HL-60 (cell line): ENCODE data around the gene CYTH4.
A peak's percentile ranks its signal among the peaks of the same experiment; 100 is the strongest.

Source experiments
- DNase-seq, 2 experiments: peaks; one replicate each; pipeline ENCODE4 v3.0.0-alpha.2; 2010 to 2020; ENCODE audit warnings: low read depth in 1 of 2, low spot score in 1 of 2
- H3K27ac ChIP-seq: fragments of 250-450 bp; sonication (Bioruptor Pico); replicated peaks from 2 replicates; pipeline ENCODE4 v1.5.1; 2020; ENCODE audit warnings: mild to moderate bottlenecking, moderate library complexity
- H3K27me3 ChIP-seq: fragments of 250-450 bp; sonication (Bioruptor Pico); 2 replicates; pipeline ENCODE4 v1.5.1; 2021; ENCODE audit warnings: mild to moderate bottlenecking, moderate library complexity; ENCODE audit not compliant: insufficient read depth, poor library complexity, severe bottlenecking
- H3K4me3 ChIP-seq: replicated peaks from 2 replicates; pipeline ENCODE4 v1.5.1; 2011; ENCODE audit warnings: mild to moderate bottlenecking, control low read depth, low read length; ENCODE audit not compliant: insufficient read depth
- GABPA ChIP-seq: IDR thresholded peaks from 2 replicates; pipeline ENCODE4 v1.6.1; 2012; ENCODE audit warnings: low read depth
- POLR2AphosphoS5 ChIP-seq: IDR thresholded peaks from 2 replicates; pipeline ENCODE4 v1.6.1; 2012; ENCODE audit warnings: low read depth
- SPI1 ChIP-seq: IDR thresholded peaks from 2 replicates; pipeline ENCODE4 v1.6.1; 2012; ENCODE audit warnings: low read depth, mild to moderate bottlenecking, borderline replicate concordance
- TF ChIP-seq, protein P1 (sequence below): IDR thresholded peaks from 2 replicates; pipeline ENCODE4 v1.6.1; 2012; ENCODE audit warnings: low read depth; ENCODE audit not compliant: insufficient replicate concordance
- TF ChIP-seq, protein P2 (sequence below): IDR thresholded peaks from one replicate; pipeline ENCODE4 v1.5.1; 2011; ENCODE audit warnings: low read length, control low read depth, inconsistent platforms; ENCODE audit not compliant: insufficient read depth

The CYTH4 gene

DNA sequence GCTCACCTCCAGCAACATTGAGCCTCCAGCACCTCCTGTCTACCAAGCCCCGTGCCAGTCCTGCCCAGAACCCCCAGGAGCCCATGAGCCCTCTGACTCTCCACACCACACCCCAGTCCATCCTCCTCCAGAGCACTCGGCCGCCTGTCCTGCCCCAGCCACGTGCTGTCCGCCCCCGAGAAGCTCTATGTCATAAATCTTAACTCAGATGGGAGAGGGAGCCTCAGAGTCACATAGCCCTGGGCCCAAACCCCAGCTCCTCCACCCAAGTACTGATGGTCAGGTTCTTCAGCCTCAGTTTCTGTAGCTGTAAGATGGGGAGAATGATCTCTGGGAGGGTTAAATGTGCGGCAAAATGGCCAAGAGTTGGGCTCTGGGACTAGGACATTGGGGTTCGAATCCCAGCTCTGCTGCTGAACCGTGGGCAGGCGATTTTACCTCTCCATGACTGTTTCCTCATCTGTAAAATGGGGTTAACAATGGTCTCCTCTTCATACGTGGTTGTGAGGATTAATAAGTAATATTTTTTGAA is 27.8 kb downstream of the CYTH4 start:
- H3K27me3 ChIP-seq, result no peaks in the 10 kb centered on the region
- TF ChIP-seq, protein P1, sequence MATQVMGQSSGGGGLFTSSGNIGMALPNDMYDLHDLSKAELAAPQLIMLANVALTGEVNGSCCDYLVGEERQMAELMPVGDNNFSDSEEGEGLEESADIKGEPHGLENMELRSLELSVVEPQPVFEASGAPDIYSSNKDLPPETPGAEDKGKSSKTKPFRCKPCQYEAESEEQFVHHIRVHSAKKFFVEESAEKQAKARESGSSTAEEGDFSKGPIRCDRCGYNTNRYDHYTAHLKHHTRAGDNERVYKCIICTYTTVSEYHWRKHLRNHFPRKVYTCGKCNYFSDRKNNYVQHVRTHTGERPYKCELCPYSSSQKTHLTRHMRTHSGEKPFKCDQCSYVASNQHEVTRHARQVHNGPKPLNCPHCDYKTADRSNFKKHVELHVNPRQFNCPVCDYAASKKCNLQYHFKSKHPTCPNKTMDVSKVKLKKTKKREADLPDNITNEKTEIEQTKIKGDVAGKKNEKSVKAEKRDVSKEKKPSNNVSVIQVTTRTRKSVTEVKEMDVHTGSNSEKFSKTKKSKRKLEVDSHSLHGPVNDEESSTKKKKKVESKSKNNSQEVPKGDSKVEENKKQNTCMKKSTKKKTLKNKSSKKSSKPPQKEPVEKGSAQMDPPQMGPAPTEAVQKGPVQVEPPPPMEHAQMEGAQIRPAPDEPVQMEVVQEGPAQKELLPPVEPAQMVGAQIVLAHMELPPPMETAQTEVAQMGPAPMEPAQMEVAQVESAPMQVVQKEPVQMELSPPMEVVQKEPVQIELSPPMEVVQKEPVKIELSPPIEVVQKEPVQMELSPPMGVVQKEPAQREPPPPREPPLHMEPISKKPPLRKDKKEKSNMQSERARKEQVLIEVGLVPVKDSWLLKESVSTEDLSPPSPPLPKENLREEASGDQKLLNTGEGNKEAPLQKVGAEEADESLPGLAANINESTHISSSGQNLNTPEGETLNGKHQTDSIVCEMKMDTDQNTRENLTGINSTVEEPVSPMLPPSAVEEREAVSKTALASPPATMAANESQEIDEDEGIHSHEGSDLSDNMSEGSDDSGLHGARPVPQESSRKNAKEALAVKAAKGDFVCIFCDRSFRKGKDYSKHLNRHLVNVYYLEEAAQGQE, result no peak
- TF ChIP-seq POLR2AphosphoS5 (no peak; the same call in 1 of the 2 replicates), SPI1 (no peak), GABPA (no peak)
- TF ChIP-seq, protein P2, sequence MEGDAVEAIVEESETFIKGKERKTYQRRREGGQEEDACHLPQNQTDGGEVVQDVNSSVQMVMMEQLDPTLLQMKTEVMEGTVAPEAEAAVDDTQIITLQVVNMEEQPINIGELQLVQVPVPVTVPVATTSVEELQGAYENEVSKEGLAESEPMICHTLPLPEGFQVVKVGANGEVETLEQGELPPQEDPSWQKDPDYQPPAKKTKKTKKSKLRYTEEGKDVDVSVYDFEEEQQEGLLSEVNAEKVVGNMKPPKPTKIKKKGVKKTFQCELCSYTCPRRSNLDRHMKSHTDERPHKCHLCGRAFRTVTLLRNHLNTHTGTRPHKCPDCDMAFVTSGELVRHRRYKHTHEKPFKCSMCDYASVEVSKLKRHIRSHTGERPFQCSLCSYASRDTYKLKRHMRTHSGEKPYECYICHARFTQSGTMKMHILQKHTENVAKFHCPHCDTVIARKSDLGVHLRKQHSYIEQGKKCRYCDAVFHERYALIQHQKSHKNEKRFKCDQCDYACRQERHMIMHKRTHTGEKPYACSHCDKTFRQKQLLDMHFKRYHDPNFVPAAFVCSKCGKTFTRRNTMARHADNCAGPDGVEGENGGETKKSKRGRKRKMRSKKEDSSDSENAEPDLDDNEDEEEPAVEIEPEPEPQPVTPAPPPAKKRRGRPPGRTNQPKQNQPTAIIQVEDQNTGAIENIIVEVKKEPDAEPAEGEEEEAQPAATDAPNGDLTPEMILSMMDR, result no peak
- H3K27ac ChIP-seq, result peak overlapping the region; percentile 92
- no peak overlapping the region for H3K4me3 ChIP-seq
- DNase-seq, result no peak

DNA sequence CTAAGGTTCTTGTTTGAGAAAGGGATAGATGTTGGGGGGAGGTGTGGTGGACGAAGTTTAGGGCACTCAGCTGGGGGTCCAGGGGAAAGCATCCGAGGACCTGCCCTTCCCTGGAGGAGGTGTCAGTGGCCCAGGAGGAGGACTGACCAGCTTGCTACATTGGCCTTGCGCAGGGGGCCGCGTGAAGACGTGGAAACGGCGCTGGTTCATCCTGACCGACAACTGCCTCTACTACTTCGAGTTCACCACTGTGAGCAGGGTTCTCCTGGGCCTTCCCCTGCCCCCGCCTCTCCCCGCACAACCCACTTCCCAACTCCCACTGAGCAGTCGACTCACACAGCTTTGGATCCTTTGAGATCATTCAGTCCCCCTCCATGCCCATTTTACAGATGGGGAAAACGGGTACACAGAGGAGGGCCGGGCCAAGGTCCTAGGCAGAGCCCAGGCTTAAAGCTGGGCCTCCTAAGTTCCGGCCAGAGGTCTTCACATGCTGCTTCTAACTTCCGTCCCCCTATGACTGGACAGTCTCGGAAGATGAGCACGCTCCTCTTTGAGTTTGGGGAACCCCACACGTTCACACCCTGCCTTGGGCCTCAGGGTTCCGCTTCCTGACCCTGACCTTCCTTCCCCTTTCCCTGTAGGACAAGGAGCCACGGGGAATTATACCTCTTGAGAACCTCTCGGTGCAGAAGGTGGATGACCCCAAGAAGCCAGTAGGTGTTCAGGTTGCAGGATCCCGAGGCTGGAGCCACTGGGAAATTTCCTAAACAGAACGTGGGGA is 28.7 kb downstream of the CYTH4 start:
- Histone ChIP-seq H3K4me3 (no peak overlapping the region), H3K27ac (peak overlapping the region; percentile 92), H3K27me3 (no peaks in the 10 kb centered on the region)
- TF ChIP-seq, protein P2, result no peak
- no peak for TF ChIP-seq POLR2AphosphoS5
- no peak for TF ChIP-seq GABPA
- peak; percentile 70; the same call in 1 of the 2 replicates for TF ChIP-seq SPI1
- DNase-seq, result peak; percentile 80 to 84

DNA sequence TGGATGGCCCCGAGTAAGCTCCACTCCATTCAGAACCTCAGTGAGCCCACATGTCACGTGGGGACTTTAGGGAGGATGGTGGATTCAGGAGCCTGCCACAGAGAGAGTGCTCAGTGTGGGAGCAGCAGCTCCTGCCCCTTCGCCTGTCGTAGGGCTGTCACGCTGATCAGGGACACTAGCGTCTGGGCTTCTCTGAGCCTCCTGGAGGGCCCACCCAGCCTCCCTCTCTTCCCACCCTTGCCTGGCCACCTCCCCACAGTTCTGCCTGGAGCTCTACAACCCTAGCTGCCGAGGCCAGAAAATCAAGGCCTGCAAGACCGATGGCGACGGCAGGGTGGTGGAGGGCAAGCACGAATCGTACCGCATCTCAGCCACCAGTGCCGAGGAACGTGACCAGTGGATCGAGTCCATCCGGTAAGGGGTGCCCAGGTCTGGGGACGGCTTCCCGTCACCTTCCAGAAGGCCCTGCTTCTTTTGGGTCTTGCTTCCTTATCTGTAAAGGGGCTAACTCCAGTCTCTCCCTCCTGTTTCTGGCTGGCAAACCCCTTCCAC is 29.5 kb downstream of the CYTH4 start:
- Histone ChIP-seq H3K4me3 (no peak overlapping the region), H3K27ac (peak overlapping the region; percentile 92), H3K27me3 (no peaks in the 10 kb centered on the region)
- TF ChIP-seq GABPA (no peak), POLR2AphosphoS5 (no peak), SPI1 (no peak)
- TF ChIP-seq, protein P1, result no peak
- TF ChIP-seq, protein P2, result no peak
- no peak for DNase-seq
